ENCODE measurements around the gene POU2F3.

Gene POU2F3

DNA sequence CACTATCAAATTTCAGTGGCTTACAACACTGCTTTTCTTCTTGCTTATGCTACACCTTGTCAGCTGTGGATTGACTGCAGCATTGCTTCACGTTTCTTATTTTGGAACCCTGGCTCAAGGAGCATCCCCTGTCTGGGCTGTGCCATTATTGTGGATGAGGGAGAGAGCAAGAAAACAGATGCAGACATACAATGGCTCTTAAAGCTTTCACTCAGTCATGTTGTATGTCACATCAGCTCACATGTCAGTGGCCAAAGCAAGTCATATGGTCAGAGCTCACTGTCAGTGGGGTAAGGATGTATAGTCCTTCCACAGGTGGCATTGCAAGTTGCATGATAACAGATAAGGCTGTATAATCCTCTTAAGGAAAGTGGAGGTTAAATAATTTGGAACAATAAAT lies 106.3 kb downstream of the POU2F3 start:
- Histone ChIP-seq H3K4me3 (ENCODE audit: low read depth, low read length) (no peak overlapping the region), H3K4me1 (ENCODE audit: control insufficient read depth, insufficient read depth, low read length) (peaks cover 6% of the 10 kb centered on the region), H3K27me3 (ENCODE audit: control insufficient read depth, insufficient read depth, low read length) (no peaks in the 10 kb centered on the region), H3K36me3 (ENCODE audit: control insufficient read depth, insufficient read depth, low read length) (no peaks in the 10 kb centered on the region), H3K9me3 (ENCODE audit: control insufficient read depth, insufficient read depth, low read depth, low read length) (no peaks in the 10 kb centered on the region), H3K27ac (ENCODE audit: low read depth, low read length) (no peak overlapping the region), H3K9ac (ENCODE audit: low read length) (no peak overlapping the region)

DNA sequence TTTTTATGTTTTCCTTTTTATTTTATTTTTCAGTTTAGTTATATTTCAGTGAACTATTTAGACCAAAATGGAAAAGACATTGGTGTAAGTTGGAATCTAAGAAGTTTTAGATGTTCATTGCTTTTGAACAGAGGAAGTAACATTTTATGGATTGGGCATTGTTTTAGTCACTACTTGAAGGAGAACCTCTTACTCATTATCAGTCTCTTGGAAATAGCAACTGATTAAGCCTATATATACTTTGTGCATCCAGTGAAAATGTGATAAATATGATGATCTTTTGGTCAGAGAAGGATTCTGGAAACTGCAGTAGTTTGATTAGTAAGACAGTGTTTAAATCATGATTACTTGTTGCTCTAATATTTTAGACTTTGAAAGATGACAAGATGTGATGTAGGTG lies 110.7 kb downstream of the POU2F3 start:
- Histone ChIP-seq H3K27me3 (ENCODE audit: control insufficient read depth, insufficient read depth, low read length) (no peaks in the 10 kb centered on the region), H3K36me3 (ENCODE audit: control insufficient read depth, insufficient read depth, low read length) (no peaks in the 10 kb centered on the region), H3K9ac (ENCODE audit: low read length) (no peak overlapping the region), H3K9me3 (ENCODE audit: control insufficient read depth, insufficient read depth, low read depth, low read length) (no peaks in the 10 kb centered on the region), H3K4me3 (ENCODE audit: low read depth, low read length) (no peak overlapping the region), H3K27ac (ENCODE audit: low read depth, low read length) (no peak overlapping the region), H3K4me1 (ENCODE audit: control insufficient read depth, insufficient read depth, low read length) (peaks cover 11% of the 10 kb centered on the region; the same call in 1 of the 2 replicates)

DNA sequence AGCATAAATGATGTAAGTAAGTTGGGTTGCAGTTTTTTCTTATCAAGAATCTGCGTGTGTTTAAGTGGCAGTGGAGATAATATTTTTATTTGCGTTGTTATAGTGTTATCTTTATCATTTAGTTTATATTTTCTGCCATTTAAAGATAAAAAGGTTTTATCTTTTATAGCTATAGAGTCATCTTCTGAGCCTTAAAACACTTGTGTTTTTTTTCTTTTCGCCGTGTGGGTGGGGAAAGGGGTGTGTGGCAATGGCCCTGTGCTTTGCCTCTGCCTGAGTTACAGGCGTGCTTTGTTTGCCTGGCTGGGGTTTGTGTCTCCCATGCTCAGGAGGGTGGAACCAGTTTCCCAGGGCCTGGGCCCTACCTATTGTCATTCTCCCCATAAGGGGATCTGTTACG lies 112.5 kb downstream of the POU2F3 start:
- Histone ChIP-seq H3K36me3 (ENCODE audit: control insufficient read depth, insufficient read depth, low read length) (no peaks in the 10 kb centered on the region), H3K9me3 (ENCODE audit: control insufficient read depth, insufficient read depth, low read depth, low read length) (no peaks in the 10 kb centered on the region), H3K4me3 (ENCODE audit: low read depth, low read length) (no peak overlapping the region), H3K4me1 (ENCODE audit: control insufficient read depth, insufficient read depth, low read length) (peaks cover 11% of the 10 kb centered on the region; the same call in 1 of the 2 replicates), H3K9ac (ENCODE audit: low read length) (no peak overlapping the region), H3K27ac (ENCODE audit: low read depth, low read length) (no peak overlapping the region), H3K27me3 (ENCODE audit: control insufficient read depth, insufficient read depth, low read length) (no peaks in the 10 kb centered on the region)

DNA sequence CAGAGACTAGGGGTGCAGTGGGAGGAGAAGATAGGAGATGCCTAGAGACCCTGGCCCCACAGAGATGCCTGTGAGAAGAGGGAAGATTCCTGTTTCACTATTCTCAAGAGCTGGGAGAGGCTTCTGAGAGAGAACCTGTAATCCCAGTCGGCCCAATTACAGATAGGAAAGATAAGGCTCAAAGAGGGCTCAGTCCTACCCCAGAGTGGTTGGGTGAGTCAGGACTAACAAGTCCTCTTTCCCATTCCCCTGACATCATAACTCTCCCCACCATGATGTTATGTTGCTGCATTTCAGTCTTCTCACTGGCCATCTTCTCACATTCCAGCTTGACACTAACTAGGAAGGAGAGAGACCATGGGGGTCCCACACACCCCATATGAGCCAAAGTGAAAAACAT lies 114.1 kb downstream of the POU2F3 start:
- H3K4me3 ChIP-seq (ENCODE audit: low read depth, low read length), result no peak overlapping the region
- H3K9ac ChIP-seq (ENCODE audit: low read length), result no peak overlapping the region
- peaks cover 11% of the 10 kb centered on the region; the same call in 1 of the 2 replicates for H3K4me1 ChIP-seq (ENCODE audit: control insufficient read depth, insufficient read depth, low read length)
- no peaks in the 10 kb centered on the region for H3K27me3 ChIP-seq (ENCODE audit: control insufficient read depth, insufficient read depth, low read length)
- H3K36me3 ChIP-seq (ENCODE audit: control insufficient read depth, insufficient read depth, low read length), result no peaks in the 10 kb centered on the region
- no peak overlapping the region for H3K27ac ChIP-seq (ENCODE audit: low read depth, low read length)
- no peaks in the 10 kb centered on the region for H3K9me3 ChIP-seq (ENCODE audit: control insufficient read depth, insufficient read depth, low read depth, low read length)

DNA sequence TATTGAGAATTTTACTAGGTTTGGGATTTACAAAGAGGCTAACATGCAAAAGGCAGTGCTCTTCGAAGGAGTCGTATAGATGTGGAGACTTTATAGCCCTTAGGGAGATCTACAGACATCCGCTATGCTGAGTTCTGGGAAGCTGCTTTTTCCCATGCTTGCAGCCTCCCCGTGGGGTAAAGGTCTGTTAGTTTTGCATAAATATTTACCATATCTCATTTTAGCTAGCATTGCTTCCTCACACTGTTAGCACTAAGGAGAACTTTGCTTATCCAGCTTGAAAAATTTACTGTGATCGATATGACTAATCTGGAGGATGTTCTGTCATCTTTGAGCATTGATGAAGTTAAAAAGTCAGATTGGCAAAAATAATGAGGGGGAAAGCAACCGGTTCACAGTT lies 114.8 kb downstream of the POU2F3 start:
- H3K9ac ChIP-seq (ENCODE audit: low read length), result no peak overlapping the region
- no peaks in the 10 kb centered on the region for H3K27me3 ChIP-seq (ENCODE audit: control insufficient read depth, insufficient read depth, low read length)
- no peak overlapping the region for H3K27ac ChIP-seq (ENCODE audit: low read depth, low read length)
- H3K9me3 ChIP-seq (ENCODE audit: control insufficient read depth, insufficient read depth, low read depth, low read length), result no peaks in the 10 kb centered on the region
- peaks cover 11% of the 10 kb centered on the region; the same call in 1 of the 2 replicates for H3K4me1 ChIP-seq (ENCODE audit: control insufficient read depth, insufficient read depth, low read length)
- no peaks in the 10 kb centered on the region for H3K36me3 ChIP-seq (ENCODE audit: control insufficient read depth, insufficient read depth, low read length)
- no peak overlapping the region for H3K4me3 ChIP-seq (ENCODE audit: low read depth, low read length)

DNA sequence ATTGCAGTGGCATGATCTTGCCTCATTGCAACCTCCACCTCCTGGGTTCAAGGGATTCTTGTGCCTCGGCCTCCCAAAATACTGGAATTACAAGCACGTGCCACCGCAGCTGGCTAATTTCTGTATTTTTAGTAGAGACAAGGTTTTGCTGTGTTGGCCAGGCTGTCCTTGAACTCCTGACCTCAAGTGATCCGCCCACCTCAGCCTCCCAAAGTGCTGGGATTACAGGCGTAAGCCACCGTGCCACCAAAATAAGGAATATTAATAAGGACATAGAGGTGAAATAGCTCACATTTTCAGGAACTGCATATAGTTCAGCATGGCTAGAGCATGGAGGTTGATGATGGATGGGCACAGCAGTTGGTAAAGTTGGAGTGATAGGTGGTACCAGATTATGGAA lies 117.7 kb downstream of the POU2F3 start:
- no peak overlapping the region for H3K4me3 ChIP-seq (ENCODE audit: low read depth, low read length)
- H3K9me3 ChIP-seq (ENCODE audit: control insufficient read depth, insufficient read depth, low read depth, low read length), result 0 out of 2 replicates have a peak, but pooled peaks cover 4% of the 10 kb centered on the region
- H3K4me1 ChIP-seq (ENCODE audit: control insufficient read depth, insufficient read depth, low read length), result peaks cover 10% of the 10 kb centered on the region; the same call in 1 of the 2 replicates
- H3K9ac ChIP-seq (ENCODE audit: low read length), result no peak overlapping the region
- H3K27me3 ChIP-seq (ENCODE audit: control insufficient read depth, insufficient read depth, low read length), result no peaks in the 10 kb centered on the region
- H3K36me3 ChIP-seq (ENCODE audit: control insufficient read depth, insufficient read depth, low read length), result no peaks in the 10 kb centered on the region
- H3K27ac ChIP-seq (ENCODE audit: low read depth, low read length), result no peak overlapping the region

DNA sequence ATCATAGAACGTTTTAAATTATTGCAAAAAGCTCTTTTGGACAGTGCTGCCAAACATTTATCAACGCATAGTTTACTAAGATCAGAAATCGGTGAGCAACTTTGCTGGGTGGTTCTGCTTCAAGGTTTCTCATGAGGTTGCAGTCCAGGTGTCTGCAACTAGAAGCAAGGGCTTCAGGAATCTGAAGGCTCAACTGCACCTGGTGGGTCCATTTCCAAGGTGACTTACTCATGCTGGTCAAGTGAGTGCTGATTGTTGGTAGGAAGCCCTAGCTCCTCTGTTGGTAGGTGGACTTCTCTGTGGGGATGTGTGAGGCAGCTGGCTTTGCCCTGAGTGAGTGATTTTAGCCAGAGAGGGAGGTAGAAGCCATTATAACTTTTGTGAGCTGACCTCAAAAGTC lies 118.8 kb downstream of the POU2F3 start:
- Histone ChIP-seq H3K9ac (ENCODE audit: low read length) (no peak overlapping the region), H3K36me3 (ENCODE audit: control insufficient read depth, insufficient read depth, low read length) (no peaks in the 10 kb centered on the region), H3K27ac (ENCODE audit: low read depth, low read length) (no peak overlapping the region)

DNA sequence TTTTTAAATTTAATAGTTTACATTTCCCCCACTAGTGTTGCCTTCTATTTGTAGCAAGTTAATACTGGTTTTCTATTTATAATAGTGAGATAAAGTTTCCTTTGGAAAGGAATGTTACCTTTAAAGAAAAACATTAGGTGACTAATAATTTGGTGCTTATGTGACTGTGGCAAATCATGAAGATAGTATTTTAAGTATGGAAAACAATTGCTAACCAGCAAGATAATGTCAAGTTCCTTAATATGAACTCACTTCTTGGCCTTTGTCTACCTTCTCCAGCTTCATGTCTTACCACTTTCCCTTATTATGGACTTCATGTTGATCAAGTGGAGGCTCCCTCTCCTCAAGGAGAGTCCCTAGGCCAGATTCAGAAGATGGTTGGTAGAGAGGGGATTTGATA lies 123.5 kb downstream of the POU2F3 start:
- Histone ChIP-seq H3K27ac (ENCODE audit: low read depth, low read length) (no peak overlapping the region), H3K4me3 (ENCODE audit: low read depth, low read length) (no peak overlapping the region), H3K27me3 (ENCODE audit: control insufficient read depth, insufficient read depth, low read length) (no peaks in the 10 kb centered on the region), H3K9me3 (ENCODE audit: control insufficient read depth, insufficient read depth, low read depth, low read length) (0 out of 2 replicates have a peak, but pooled peaks cover 4% of the 10 kb centered on the region), H3K9ac (ENCODE audit: low read length) (no peak overlapping the region), H3K4me1 (ENCODE audit: control insufficient read depth, insufficient read depth, low read length) (no peaks in the 10 kb centered on the region), H3K36me3 (ENCODE audit: control insufficient read depth, insufficient read depth, low read length) (no peaks in the 10 kb centered on the region)

More for the DNA sequence above, 118.8 kb downstream of the POU2F3 start:
- Histone ChIP-seq H3K9me3 (ENCODE audit: control insufficient read depth, insufficient read depth, low read depth, low read length) (0 out of 2 replicates have a peak, but pooled peaks cover 4% of the 10 kb centered on the region), H3K4me1 (ENCODE audit: control insufficient read depth, insufficient read depth, low read length) (peaks cover 7% of the 10 kb centered on the region; the same call in 1 of the 2 replicates), H3K27me3 (ENCODE audit: control insufficient read depth, insufficient read depth, low read length) (no peaks in the 10 kb centered on the region), H3K4me3 (ENCODE audit: low read depth, low read length) (no peak overlapping the region)

DNA sequence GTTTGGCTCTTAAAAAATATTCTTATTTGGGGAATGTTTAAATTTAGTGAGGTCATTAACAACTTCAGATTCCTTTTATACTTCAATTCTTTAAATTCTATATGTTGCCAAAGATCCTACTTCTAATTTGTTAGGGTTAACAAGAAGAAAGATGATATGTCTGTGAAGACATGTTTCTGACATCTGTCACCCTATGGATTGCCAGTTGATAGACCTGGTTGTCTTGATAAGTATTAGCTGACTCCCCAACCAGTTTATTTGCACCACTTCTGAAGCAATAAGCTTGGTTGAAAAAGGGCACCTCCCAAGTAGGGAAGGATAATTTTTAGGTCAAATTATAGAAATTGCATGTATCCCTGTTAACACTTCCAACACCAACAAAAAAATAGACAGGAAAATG lies 125.6 kb downstream of the POU2F3 start:
- Histone ChIP-seq H3K36me3 (ENCODE audit: control insufficient read depth, insufficient read depth, low read length) (no peaks in the 10 kb centered on the region), H3K9me3 (ENCODE audit: control insufficient read depth, insufficient read depth, low read depth, low read length) (0 out of 2 replicates have a peak, but pooled peaks cover 2% of the 10 kb centered on the region)

More for the DNA sequence above, 125.6 kb downstream of the POU2F3 start:
- H3K4me3 ChIP-seq (ENCODE audit: low read depth, low read length), result no peak overlapping the region
- no peak overlapping the region for H3K9ac ChIP-seq (ENCODE audit: low read length)
- H3K27me3 ChIP-seq (ENCODE audit: control insufficient read depth, insufficient read depth, low read length), result no peaks in the 10 kb centered on the region
- no peak overlapping the region for H3K27ac ChIP-seq (ENCODE audit: low read depth, low read length)
- H3K4me1 ChIP-seq (ENCODE audit: control insufficient read depth, insufficient read depth, low read length), result peaks cover 4% of the 10 kb centered on the region; the same call in 1 of the 2 replicates

All from HUES6 (cell line).